Measurements from ENCODE around the gene ARHGAP22.

Gene ARHGAP22

DNA sequence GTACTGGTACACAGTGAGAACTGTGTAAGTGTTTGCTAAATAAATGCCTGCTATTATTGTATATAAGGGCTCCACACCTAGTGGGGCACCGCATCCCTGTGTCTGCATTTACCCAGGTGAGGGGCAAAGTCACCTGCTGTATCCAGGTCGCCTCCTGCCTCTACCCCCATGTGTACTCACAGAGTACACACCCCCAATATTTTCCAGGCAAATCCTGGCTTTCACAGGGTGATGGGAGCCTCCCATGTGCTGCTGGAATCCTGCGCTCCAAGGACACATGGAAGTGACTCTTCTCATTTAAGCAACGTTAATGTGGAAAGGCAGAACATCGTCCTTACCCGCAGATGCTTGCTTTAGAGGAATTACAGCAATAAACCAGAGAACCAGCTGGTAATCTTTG is 48.2 kb downstream of the ARHGAP22 start:
- TF ChIP-seq POU2F2 (IDR thresholded peaks at IDR 0.05; ENCODE audit: low read depth, low read length): no peak
- TF ChIP-seq POLR2A (IDR thresholded peaks at IDR 0.05; ENCODE audit: low read depth, low read length): no peak
- no peak for TF ChIP-seq SPI1 (IDR thresholded peaks at IDR 0.05; ENCODE audit: low read depth, low read length)
- TF ChIP-seq TAF1 (IDR thresholded peaks at IDR 0.05; ENCODE audit: low read depth, low read length): no peak
- TF ChIP-seq POLR2AphosphoS5 (IDR thresholded peaks at IDR 0.05; ENCODE audit: low read depth, low read length): no peak
- no peak for TF ChIP-seq PAX5 (IDR thresholded peaks at IDR 0.05; ENCODE audit: insufficient read depth, low read length, severe bottlenecking)
- DNase-seq (ENCODE audit: insufficient read length, low spot score) (no peak), FAIRE-seq (no peak)

DNA sequence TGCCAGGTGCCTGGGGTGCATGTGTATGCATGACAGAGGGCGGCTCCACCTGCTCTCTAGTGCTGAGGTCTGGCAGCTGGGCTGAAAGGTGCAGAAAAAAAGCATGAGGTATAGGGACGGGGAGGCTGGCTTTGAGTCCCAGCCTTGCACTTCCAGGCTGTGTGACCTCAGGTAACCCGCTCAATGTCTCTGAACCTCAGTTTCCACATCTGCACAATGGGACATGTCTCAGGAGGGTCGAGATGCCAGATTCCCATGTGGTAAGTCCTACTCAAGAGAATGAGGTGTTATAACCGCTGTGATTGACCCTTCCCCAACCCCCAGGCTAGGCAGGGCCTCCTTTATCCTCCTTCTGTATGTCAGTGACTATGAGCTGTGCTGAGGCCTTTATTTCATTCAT is 48.8 kb downstream of the ARHGAP22 start:
- DNase-seq (ENCODE audit: insufficient read length, low spot score): no peak
- FAIRE-seq: no peak

DNA sequence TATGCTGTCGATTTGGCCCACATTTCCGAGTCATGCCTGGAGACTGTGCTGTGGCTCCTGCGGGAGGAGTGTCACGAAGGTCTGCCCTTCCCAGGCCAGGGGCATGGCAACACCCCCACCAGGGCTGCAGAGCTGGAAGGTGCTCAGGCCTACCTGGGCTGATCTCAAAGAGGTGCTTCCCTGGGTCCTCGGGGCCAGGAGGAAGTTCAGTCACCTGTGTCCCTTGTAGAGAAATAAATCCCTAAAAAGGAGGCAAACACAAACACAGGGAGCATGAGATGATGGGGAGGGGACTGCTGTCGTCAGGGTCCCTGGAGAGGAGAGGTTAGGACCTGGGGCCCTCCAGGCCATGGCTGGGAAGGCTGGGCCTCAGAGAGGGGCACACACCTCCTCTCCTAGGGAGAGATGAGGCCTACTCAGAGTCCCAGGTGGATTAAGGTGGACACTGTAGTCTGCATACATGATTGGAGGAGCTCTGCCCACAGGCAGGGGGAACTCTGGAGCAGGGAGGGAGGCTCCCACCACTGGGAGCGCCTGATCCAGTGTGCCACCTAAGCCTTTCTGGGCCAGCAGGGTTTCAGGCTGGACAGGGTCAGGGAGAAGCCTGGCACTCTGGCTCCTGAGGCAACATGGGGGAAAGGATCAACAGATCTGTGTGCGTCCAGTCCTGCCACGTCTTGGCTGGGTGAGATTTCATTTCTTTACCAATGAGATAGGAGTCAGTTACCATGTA is 49.4 kb downstream of the ARHGAP22 start:
- TF ChIP-seq PAX5 (IDR thresholded peaks at IDR 0.05; ENCODE audit: insufficient read depth, low read length, severe bottlenecking) (no peak), POU2F2 (IDR thresholded peaks at IDR 0.05; ENCODE audit: low read depth, low read length) (no peak), TAF1 (IDR thresholded peaks at IDR 0.05; ENCODE audit: low read depth, low read length) (no peak), POLR2AphosphoS5 (IDR thresholded peaks at IDR 0.05; ENCODE audit: low read depth, low read length) (no peak), POLR2A (IDR thresholded peaks at IDR 0.05; ENCODE audit: low read depth, low read length) (no peak)
- no peak for DNase-seq (ENCODE audit: insufficient read length, low spot score)
- no peak for FAIRE-seq

More for the DNA sequence above, 48.8 kb downstream of the ARHGAP22 start:
- TF ChIP-seq POLR2A (IDR thresholded peaks at IDR 0.05; ENCODE audit: low read depth, low read length): no peak
- TF ChIP-seq POU2F2 (IDR thresholded peaks at IDR 0.05; ENCODE audit: low read depth, low read length): no peak
- TF ChIP-seq POLR2AphosphoS5 (IDR thresholded peaks at IDR 0.05; ENCODE audit: low read depth, low read length): no peak
- no peak for TF ChIP-seq TAF1 (IDR thresholded peaks at IDR 0.05; ENCODE audit: low read depth, low read length)
- no peak for TF ChIP-seq PAX5 (IDR thresholded peaks at IDR 0.05; ENCODE audit: insufficient read depth, low read length, severe bottlenecking)
- no peak for TF ChIP-seq SPI1 (IDR thresholded peaks at IDR 0.05; ENCODE audit: low read depth, low read length)

DNA sequence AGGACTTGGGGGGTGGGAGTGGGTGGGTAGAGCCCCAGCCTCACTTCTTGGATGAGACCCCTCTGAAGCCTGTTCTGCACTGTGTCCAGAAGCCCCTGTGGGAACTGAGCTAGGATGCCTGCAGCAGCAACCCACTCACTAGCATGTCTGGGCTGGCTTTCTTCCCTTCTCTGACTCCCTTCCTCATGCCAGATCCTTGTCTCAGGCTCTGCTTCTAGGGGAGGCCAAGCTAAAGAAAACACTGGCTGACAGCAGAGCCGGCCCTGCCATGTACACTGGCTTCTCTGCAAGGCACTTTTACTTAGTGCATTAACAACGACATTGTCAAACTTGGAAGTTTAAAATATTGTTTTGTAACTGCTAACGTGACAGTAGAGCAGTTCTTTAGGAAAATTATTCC is 50.2 kb downstream of the ARHGAP22 start:
- TF ChIP-seq POLR2A (IDR thresholded peaks at IDR 0.05; ENCODE audit: low read depth, low read length) (no peak), TAF1 (IDR thresholded peaks at IDR 0.05; ENCODE audit: low read depth, low read length) (no peak), POU2F2 (IDR thresholded peaks at IDR 0.05; ENCODE audit: low read depth, low read length) (no peak), SPI1 (IDR thresholded peaks at IDR 0.05; ENCODE audit: low read depth, low read length) (no peak), POLR2AphosphoS5 (IDR thresholded peaks at IDR 0.05; ENCODE audit: low read depth, low read length) (no peak), PAX5 (IDR thresholded peaks at IDR 0.05; ENCODE audit: insufficient read depth, low read length, severe bottlenecking) (no peak)
- FAIRE-seq (no peak), DNase-seq (ENCODE audit: insufficient read length, low spot score) (no peak)

DNA sequence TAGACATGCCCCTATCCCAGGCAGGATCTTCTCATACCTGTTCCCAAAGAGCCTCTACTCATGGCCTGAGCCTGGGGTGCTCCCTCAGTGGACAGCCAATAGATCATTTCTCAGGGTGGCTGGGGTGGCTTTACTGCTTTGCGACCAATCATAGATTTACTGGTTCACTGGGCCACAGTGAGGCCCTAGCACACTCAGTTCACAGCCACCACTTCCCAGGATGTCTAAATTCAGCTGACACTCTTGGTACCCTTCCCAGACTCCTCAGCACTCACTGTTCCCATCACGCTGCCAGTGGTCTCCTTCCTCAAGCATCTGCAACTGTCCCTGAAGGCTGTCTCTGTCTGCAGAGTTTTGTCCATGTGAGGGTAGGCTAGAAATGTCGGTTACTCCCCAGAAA is 50.6 kb downstream of the ARHGAP22 start:
- FAIRE-seq (no peak), DNase-seq (ENCODE audit: insufficient read length, low spot score) (no peak)
- no peak for TF ChIP-seq SPI1 (IDR thresholded peaks at IDR 0.05; ENCODE audit: low read depth, low read length)
- no peak for TF ChIP-seq TAF1 (IDR thresholded peaks at IDR 0.05; ENCODE audit: low read depth, low read length)
- TF ChIP-seq POLR2AphosphoS5 (IDR thresholded peaks at IDR 0.05; ENCODE audit: low read depth, low read length): no peak
- no peak for TF ChIP-seq PAX5 (IDR thresholded peaks at IDR 0.05; ENCODE audit: insufficient read depth, low read length, severe bottlenecking)
- TF ChIP-seq POLR2A (IDR thresholded peaks at IDR 0.05; ENCODE audit: low read depth, low read length): no peak
- no peak for TF ChIP-seq POU2F2 (IDR thresholded peaks at IDR 0.05; ENCODE audit: low read depth, low read length)

DNA sequence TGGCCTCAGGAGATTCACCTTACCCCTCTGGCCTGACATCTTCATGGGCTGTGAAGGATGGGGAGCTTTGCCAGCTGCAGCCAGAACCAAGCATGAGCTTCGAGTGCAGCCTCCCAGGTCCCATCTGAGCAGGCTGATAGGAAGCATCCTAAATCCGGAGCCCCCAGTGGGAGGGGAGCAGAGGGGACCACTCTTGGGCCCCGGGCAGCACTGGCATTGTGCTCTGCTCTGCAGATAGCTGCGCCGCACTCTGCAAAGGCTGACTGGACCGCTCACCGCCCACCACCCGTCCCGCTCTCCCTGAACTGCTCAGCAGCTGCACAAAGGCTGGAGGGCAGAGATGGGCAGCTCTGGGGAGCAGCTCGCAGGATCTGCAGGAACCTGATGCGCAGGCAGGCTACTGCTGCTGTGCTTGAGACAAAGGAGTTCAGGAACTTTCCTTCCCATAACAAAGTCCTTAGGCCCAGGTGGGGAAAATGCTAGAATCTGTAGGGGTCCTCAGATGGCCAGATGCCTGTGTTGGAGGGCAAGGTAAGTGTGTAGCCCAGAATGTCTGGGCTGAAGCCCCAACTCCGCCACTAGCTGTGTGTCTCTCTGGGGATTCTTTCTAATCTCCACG is 51.8 kb downstream of the ARHGAP22 start:
- FAIRE-seq (no peak), DNase-seq (ENCODE audit: insufficient read length, low spot score) (no peak)

DNA sequence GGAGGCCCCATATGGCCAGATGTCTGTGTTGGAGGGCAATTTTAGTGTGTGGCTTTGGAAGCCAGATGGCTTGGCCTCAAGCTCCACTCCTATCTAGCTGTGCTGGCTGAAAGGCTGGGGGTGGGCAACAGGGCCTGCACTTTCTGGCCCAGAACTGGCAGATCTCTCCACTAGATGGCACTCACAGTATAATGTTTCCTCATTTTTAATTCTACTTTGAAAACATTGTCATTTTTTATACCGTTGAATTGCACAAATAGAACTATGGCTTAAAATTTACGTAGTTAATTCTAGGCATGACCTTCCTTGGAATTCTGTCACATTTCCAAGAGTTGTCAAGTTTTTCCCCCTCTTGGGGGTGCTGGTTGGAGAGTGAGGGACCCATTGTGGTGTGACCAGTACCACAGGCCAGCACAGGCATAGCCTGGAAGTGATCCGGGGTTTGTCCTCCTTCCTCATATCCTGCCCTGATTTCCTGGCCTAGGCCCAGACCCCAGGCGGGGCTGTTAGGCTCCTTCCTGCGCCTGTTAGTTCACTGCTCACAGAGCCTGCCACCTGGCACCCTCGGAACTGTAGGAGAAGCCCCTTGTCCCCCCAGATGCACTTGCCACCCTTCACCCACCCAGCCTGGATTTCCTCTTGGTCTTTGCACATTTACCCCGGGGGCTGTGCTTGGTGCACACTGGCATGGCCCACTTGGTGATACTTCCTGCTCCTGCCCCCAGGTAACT is 52.8 kb downstream of the ARHGAP22 start:
- TF ChIP-seq PAX5 (IDR thresholded peaks at IDR 0.05; ENCODE audit: insufficient read depth, low read length, severe bottlenecking) (no peak), POLR2AphosphoS5 (IDR thresholded peaks at IDR 0.05; ENCODE audit: low read depth, low read length) (no peak), SPI1 (IDR thresholded peaks at IDR 0.05; ENCODE audit: low read depth, low read length) (no peak), POLR2A (IDR thresholded peaks at IDR 0.05; ENCODE audit: low read depth, low read length) (no peak), TAF1 (IDR thresholded peaks at IDR 0.05; ENCODE audit: low read depth, low read length) (no peak), POU2F2 (IDR thresholded peaks at IDR 0.05; ENCODE audit: low read depth, low read length) (no peak)
- peak; percentile 55 for DNase-seq (ENCODE audit: insufficient read length, low spot score)
- FAIRE-seq: peak; percentile 47

More for the DNA sequence above, 51.8 kb downstream of the ARHGAP22 start:
- TF ChIP-seq POU2F2 (IDR thresholded peaks at IDR 0.05; ENCODE audit: low read depth, low read length): no peak
- TF ChIP-seq POLR2AphosphoS5 (IDR thresholded peaks at IDR 0.05; ENCODE audit: low read depth, low read length): no peak
- TF ChIP-seq PAX5 (IDR thresholded peaks at IDR 0.05; ENCODE audit: insufficient read depth, low read length, severe bottlenecking): no peak
- TF ChIP-seq POLR2A (IDR thresholded peaks at IDR 0.05; ENCODE audit: low read depth, low read length): no peak
- TF ChIP-seq TAF1 (IDR thresholded peaks at IDR 0.05; ENCODE audit: low read depth, low read length): no peak
- no peak for TF ChIP-seq SPI1 (IDR thresholded peaks at IDR 0.05; ENCODE audit: low read depth, low read length)

DNA sequence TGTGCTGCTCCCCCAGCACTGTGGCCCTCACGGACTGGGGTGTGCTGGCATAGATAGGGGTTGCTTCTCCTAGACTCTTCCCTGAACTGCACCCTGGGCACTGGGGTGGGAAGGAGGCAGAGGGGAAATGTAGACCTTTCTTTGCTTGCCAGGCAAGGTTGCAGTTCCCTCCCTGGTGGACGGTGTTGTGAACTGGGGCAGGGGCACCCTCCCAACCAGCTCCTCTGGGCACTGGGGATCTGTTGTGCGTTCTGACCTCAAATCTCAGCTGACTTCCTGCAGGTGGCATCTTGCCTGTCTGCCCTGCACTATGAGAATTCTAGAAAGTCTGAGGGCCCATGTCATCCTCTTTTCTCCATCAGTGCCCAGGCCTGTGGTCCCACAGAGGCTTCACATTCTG is 53.9 kb downstream of the ARHGAP22 start:
- no peak for TF ChIP-seq POLR2A (IDR thresholded peaks at IDR 0.05; ENCODE audit: low read depth, low read length)
- no peak for TF ChIP-seq TAF1 (IDR thresholded peaks at IDR 0.05; ENCODE audit: low read depth, low read length)
- TF ChIP-seq POLR2AphosphoS5 (IDR thresholded peaks at IDR 0.05; ENCODE audit: low read depth, low read length): no peak
- TF ChIP-seq PAX5 (IDR thresholded peaks at IDR 0.05; ENCODE audit: insufficient read depth, low read length, severe bottlenecking): no peak
- TF ChIP-seq SPI1 (IDR thresholded peaks at IDR 0.05; ENCODE audit: low read depth, low read length): no peak
- TF ChIP-seq POU2F2 (IDR thresholded peaks at IDR 0.05; ENCODE audit: low read depth, low read length): no peak
- no peak for DNase-seq (ENCODE audit: insufficient read length, low spot score)
- no peak for FAIRE-seq
